OCI-LY1 (cell line): Measurements from ENCODE around the gene EVA1C.

ENCODE experiments used
- H2AFZ ChIP-seq: fragments of 200-600 bp; sonication (generic), shearing (Covaris generic); 2 replicates; pipeline ENCODE4 v1.6.0; 2014; ENCODE audit warnings: antibody characterized with exemption, mild to moderate bottlenecking, low read length
- H3F3A ChIP-seq: fragments of 200-600 bp; sonication (generic), shearing (Covaris generic); 2 replicates; pipeline ENCODE4 v1.6.0; 2014; ENCODE audit warnings: mild to moderate bottlenecking, antibody characterized with exemption, low read length, moderate library complexity; ENCODE audit not compliant: insufficient read depth
- H3K27ac ChIP-seq: fragments of 200-600 bp; sonication (generic); 2 replicates; pipeline ENCODE4 v1.5.1; 2014; ENCODE audit warnings: low read length, mixed run types, mild to moderate bottlenecking, low read depth; ENCODE audit not compliant: poor library complexity, severe bottlenecking
- H3K27me3 ChIP-seq: fragments of 200-600 bp; sonication (generic); 2 replicates; pipeline ENCODE4 v1.6.0; 2014; ENCODE audit warnings: antibody characterized with exemption, mild to moderate bottlenecking, low read length, moderate library complexity; ENCODE audit not compliant: insufficient read depth
- H3K36me3 ChIP-seq: fragments of 200-600 bp; sonication (generic); 2 replicates; pipeline ENCODE4 v1.6.1; 2014; ENCODE audit warnings: mild to moderate bottlenecking, antibody characterized with exemption, low read length, moderate library complexity, mixed read lengths; ENCODE audit not compliant: insufficient read depth
- H3K4me1 ChIP-seq: fragments of 200-600 bp; sonication (generic); 2 replicates; pipeline ENCODE4 v1.5.1; 2014; ENCODE audit warnings: mild to moderate bottlenecking, low read length, moderate library complexity; ENCODE audit not compliant: insufficient read depth, severe bottlenecking
- H3K4me2 ChIP-seq: fragments of 200-600 bp; sonication (generic), shearing (Covaris generic); 2 replicates; pipeline ENCODE4 v1.6.1; 2014; ENCODE audit warnings: low read length
- H3K4me3 ChIP-seq: fragments of 200-600 bp; sonication (generic); 2 replicates; pipeline ENCODE4 v1.5.1; 2014; ENCODE audit warnings: low read length, low read depth, mild to moderate bottlenecking, mixed read lengths; ENCODE audit not compliant: poor library complexity, severe bottlenecking
- H3K79me2 ChIP-seq: fragments of 200-600 bp; shearing (Covaris generic); 2 replicates; pipeline ENCODE4 v1.6.1; 2016; ENCODE audit warnings: mixed run types, low read length, mixed read lengths; ENCODE audit not compliant: insufficient read depth
- H3K9ac ChIP-seq: fragments of 200-600 bp; sonication (generic), shearing (Covaris generic); 2 replicates; pipeline ENCODE4 v1.6.1; 2014; ENCODE audit warnings: mild to moderate bottlenecking, low read length, mixed read lengths
- H3K9me2 ChIP-seq: fragments of 200-600 bp; sonication (generic), shearing (Covaris generic); 2 replicates; pipeline ENCODE4 v1.6.1; 2014; ENCODE audit warnings: low read depth, mild to moderate bottlenecking, low read length, mixed read lengths
- H3K9me3 ChIP-seq: fragments of 200-600 bp; shearing (Covaris generic); 2 replicates; pipeline ENCODE4 v1.6.1; 2014; ENCODE audit warnings: low read length, mixed read lengths
- H4K20me1 ChIP-seq: fragments of 200-600 bp; sonication (generic), shearing (Covaris generic); 2 replicates; pipeline ENCODE4 v1.6.0; 2016; ENCODE audit warnings: mild to moderate bottlenecking, low read length; ENCODE audit not compliant: insufficient read depth
- CTCF ChIP-seq: fragments of 200-600 bp; sonication (generic), shearing (Covaris generic); IDR thresholded peaks from 2 replicates; pipeline ENCODE4 v1.5.1; 2017; ENCODE audit warnings: mild to moderate bottlenecking, antibody characterized with exemption, low read length, moderate library complexity, mixed read lengths
- EZH2 ChIP-seq: fragments of 200-600 bp; sonication (generic), shearing (Covaris generic); IDR thresholded peaks from 2 replicates; pipeline ENCODE4 v1.8.0; 2017; ENCODE audit warnings: borderline replicate concordance, mixed run types, mild to moderate bottlenecking, antibody characterized with exemption, low read length, moderate library complexity, mixed read lengths

Gene EVA1C

GRCh38 chr21:32412162-32413014 is at the start of gene EVA1C:
Gene EVA1C (plus strand): TSS chr21:32412706. CDS start chr21:32412854, 148 bp downstream.
- no peak within 1 kb of the TSS for H3K9ac ChIP-seq
- no peaks in the 10 kb centered on the region for H3K27me3 ChIP-seq
- no peak within 1 kb of the TSS for H3K4me2 ChIP-seq

GRCh38 chr21:32364387-32364786 is 48.1 kb upstream of the EVA1C start:
- H3K9me3 ChIP-seq = no peaks in the 10 kb centered on the region
- peaks cover 94% of the 10 kb centered on the region for H3K36me3 ChIP-seq
- no peaks in the 10 kb centered on the region for H4K20me1 ChIP-seq
- H3K4me3 ChIP-seq = no peak overlapping the region
- H3K27ac ChIP-seq = no peak overlapping the region
- H3K4me2 ChIP-seq = no peak overlapping the region
- no peaks in the 10 kb centered on the region for H3K27me3 ChIP-seq
- no peak overlapping the region for H2AFZ ChIP-seq
- H3F3A ChIP-seq = no peaks in the 10 kb centered on the region
- H3K79me2 ChIP-seq = no peaks in the 10 kb centered on the region
- no peaks in the 10 kb centered on the region for H3K9me2 ChIP-seq
- H3K9ac ChIP-seq = no peak overlapping the region
- TF ChIP-seq EZH2 = no peak
- H3K4me1 ChIP-seq = no peaks in the 10 kb centered on the region

More at GRCh38 chr21:32412162-32413014, at the start of gene EVA1C:
- Histone ChIP-seq H3K27ac (no peak within 1 kb of the TSS), H3K79me2 (no peaks in the 10 kb centered on the region), H3F3A (no peaks in the 10 kb centered on the region), H3K9me2 (no peaks in the 10 kb centered on the region), H3K9me3 (no peaks in the 10 kb centered on the region), H3K4me3 (no peak within 1 kb of the TSS), H4K20me1 (no peaks in the 10 kb centered on the region), H3K36me3 (no peaks in the 10 kb centered on the region), H3K4me1 (no peaks in the 10 kb centered on the region), H2AFZ (no peak within 1 kb of the TSS)
- TF ChIP-seq CTCF (no peak), EZH2 (no peak)

GRCh38 chr21:32364796-32365195 is 47.7 kb upstream of the EVA1C start:
- Histone ChIP-seq H3K9me3 (no peaks in the 10 kb centered on the region), H3F3A (no peaks in the 10 kb centered on the region), H3K27ac (no peak overlapping the region), H3K79me2 (no peaks in the 10 kb centered on the region), H2AFZ (no peak overlapping the region), H3K9ac (no peak overlapping the region), H4K20me1 (no peaks in the 10 kb centered on the region), H3K36me3 (peaks cover 90% of the 10 kb centered on the region), H3K4me3 (no peak overlapping the region), H3K4me2 (no peak overlapping the region), H3K4me1 (no peaks in the 10 kb centered on the region), H3K27me3 (no peaks in the 10 kb centered on the region), H3K9me2 (no peaks in the 10 kb centered on the region)
- TF ChIP-seq CTCF = no peak
- TF ChIP-seq EZH2 = no peak

GRCh38 chr21:32366191-32366590 is 46.3 kb upstream of the EVA1C start:
- Histone ChIP-seq H3K9ac (no peak overlapping the region), H3K4me3 (no peak overlapping the region), H4K20me1 (no peaks in the 10 kb centered on the region), H3K27ac (no peak overlapping the region), H3K27me3 (no peaks in the 10 kb centered on the region), H3K9me3 (no peaks in the 10 kb centered on the region), H3K4me2 (no peak overlapping the region), H3K36me3 (peaks cover 86% of the 10 kb centered on the region), H3K79me2 (no peaks in the 10 kb centered on the region), H2AFZ (no peak overlapping the region), H3K9me2 (no peaks in the 10 kb centered on the region), H3F3A (no peaks in the 10 kb centered on the region), H3K4me1 (no peaks in the 10 kb centered on the region)
- no peak for TF ChIP-seq EZH2
- TF ChIP-seq CTCF = no peak
